Osteocyte (in vitro differentiated cells): Measurements from ENCODE around the gene FAM219B. TPM values are rescaled to one million over a fixed set of nuclear protein-coding genes. Genes with fewer than 3 reads are reported as not detected.

Source experiments
- DNase-seq: peaks from one replicate; pipeline ENCODE4 v3.0.0; 2021; ENCODE audit warnings: mixed read lengths; ENCODE audit not compliant: unreplicated experiment; ENCODE audit errors: extremely low spot score
- H3K27ac Mint-ChIP-seq: one replicate; pipeline ENCODE4 v1.8.0; 2021; ENCODE audit warnings: mild to moderate bottlenecking, mixed read lengths; ENCODE audit not compliant: unreplicated experiment
- H3K27me3 Mint-ChIP-seq: one replicate; pipeline ENCODE4 v1.8.0; 2021; ENCODE audit warnings: mixed read lengths; ENCODE audit not compliant: unreplicated experiment
- H3K36me3 Mint-ChIP-seq: one replicate; pipeline ENCODE4 v1.8.0; 2021; ENCODE audit warnings: mixed read lengths; ENCODE audit not compliant: unreplicated experiment
- H3K4me1 Mint-ChIP-seq: one replicate; pipeline ENCODE4 v1.8.0; 2021; ENCODE audit warnings: mixed read lengths; ENCODE audit not compliant: unreplicated experiment
- H3K4me3 Mint-ChIP-seq: one replicate; pipeline ENCODE4 v1.8.0; 2021; ENCODE audit warnings: mild to moderate bottlenecking, moderate library complexity, mixed read lengths; ENCODE audit not compliant: unreplicated experiment
- H3K9me3 Mint-ChIP-seq: one replicate; pipeline ENCODE4 v1.8.0; 2021; ENCODE audit warnings: mixed read lengths; ENCODE audit not compliant: unreplicated experiment
- total RNA-seq: library from RNA; stranded (reverse); gene quantifications from 2 replicates; pipeline ENCODE4 v1.2.1, GENCODE V29; 2021
- TF ChIP-seq, protein P1 (sequence below): fragments of 200-600 bp; sonication (generic); IDR thresholded peaks from 2 replicates; pipeline ENCODE4 v1.5.0; 2021; ENCODE audit warnings: antibody characterized with exemption, mild to moderate bottlenecking, moderate library complexity

The FAM219B gene
- total RNA-seq, 1 donor from 2014 or later, result 70.4 TPM

DNA sequence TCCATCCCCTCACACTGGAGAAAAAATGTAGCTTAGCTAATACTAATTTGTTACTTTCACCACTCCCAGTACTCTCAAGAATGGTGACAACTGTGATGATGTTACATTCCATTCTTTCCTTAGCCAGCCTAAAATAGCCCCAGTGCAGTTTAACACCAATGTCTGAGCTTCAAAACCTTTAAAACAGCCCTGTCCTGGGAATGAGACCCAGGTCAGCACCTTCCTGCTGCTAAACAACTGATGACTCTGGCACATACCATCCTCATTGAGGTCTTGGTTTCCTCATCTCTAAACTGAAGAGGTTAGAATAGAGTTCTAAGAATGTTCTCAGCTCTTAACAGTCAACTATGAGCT lies 37.3 kb downstream of the FAM219B start:
- Mint-ChIP-seq H3K9me3 (no peaks in the 10 kb centered on the region), H3K27ac (peak overlapping the region; percentile 87), H3K27me3 (no peaks in the 10 kb centered on the region), H3K4me3 (no peak overlapping the region), H3K4me1 (peaks cover 62% of the 10 kb centered on the region), H3K36me3 (peaks cover 10% of the 10 kb centered on the region)
- TF ChIP-seq, protein P1, sequence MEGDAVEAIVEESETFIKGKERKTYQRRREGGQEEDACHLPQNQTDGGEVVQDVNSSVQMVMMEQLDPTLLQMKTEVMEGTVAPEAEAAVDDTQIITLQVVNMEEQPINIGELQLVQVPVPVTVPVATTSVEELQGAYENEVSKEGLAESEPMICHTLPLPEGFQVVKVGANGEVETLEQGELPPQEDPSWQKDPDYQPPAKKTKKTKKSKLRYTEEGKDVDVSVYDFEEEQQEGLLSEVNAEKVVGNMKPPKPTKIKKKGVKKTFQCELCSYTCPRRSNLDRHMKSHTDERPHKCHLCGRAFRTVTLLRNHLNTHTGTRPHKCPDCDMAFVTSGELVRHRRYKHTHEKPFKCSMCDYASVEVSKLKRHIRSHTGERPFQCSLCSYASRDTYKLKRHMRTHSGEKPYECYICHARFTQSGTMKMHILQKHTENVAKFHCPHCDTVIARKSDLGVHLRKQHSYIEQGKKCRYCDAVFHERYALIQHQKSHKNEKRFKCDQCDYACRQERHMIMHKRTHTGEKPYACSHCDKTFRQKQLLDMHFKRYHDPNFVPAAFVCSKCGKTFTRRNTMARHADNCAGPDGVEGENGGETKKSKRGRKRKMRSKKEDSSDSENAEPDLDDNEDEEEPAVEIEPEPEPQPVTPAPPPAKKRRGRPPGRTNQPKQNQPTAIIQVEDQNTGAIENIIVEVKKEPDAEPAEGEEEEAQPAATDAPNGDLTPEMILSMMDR, result no peak
- no peak for DNase-seq

DNA sequence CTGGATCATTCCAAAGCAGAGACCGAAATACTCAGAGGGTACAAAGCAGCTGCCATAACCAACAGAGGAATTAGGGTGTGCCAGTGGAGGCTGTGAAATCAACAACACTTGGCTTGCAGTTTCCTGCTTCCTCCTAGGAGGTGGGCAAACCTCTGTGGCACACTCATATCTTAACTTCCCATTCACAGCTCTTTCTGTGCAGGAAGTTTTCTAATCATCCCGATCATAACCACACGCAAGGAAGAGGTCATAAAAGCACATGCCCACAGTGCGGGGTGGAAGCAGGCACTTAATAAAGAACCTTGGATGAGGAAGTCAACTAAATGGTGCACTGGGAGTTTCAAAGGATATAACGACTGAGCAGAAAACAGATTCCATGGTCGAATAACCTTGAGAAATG lies 38.6 kb downstream of the FAM219B start:
- peak overlapping the region; percentile 28 for H3K27ac Mint-ChIP-seq
- no peak for DNase-seq
- peaks cover 59% of the 10 kb centered on the region for H3K4me1 Mint-ChIP-seq
- TF ChIP-seq, protein P1, result no peak
- H3K9me3 Mint-ChIP-seq, result no peaks in the 10 kb centered on the region
- no peaks in the 10 kb centered on the region for H3K27me3 Mint-ChIP-seq
- peaks cover 12% of the 10 kb centered on the region for H3K36me3 Mint-ChIP-seq
- no peak overlapping the region for H3K4me3 Mint-ChIP-seq

DNA sequence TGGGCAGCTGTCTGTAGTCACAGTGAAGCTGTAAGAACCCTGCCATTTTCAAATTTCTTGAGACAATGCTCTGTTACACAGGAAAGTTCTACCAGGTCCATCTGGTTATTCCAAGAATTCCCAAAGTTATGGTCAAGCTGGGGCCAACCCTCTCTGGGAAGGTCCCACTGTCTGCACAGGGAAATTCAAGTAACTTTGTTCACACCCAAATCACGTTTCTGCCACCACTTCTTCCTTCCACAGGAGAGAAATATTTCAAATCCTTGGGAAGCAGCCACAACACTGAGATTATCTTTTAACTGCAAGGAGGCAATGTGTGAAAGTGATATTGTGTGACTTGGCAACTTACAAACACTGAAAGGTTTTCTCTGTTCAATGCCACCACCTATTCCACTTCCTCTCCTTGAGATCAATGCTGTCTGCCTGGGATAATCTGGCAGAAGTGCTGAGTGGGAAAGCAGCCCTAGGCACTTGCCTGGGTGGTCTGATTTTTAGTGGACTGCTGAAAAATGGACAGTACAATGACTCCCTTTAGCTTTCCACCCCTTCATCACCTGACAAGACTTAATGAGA lies 39.1 kb downstream of the FAM219B start:
- TF ChIP-seq, protein P1, result no peak
- DNase-seq, result no peak
- Mint-ChIP-seq H3K27me3 (no peaks in the 10 kb centered on the region), H3K4me3 (no peak overlapping the region), H3K27ac (peak overlapping the region; percentile 56), H3K36me3 (peaks cover 12% of the 10 kb centered on the region), H3K9me3 (no peaks in the 10 kb centered on the region), H3K4me1 (peaks cover 55% of the 10 kb centered on the region)

DNA sequence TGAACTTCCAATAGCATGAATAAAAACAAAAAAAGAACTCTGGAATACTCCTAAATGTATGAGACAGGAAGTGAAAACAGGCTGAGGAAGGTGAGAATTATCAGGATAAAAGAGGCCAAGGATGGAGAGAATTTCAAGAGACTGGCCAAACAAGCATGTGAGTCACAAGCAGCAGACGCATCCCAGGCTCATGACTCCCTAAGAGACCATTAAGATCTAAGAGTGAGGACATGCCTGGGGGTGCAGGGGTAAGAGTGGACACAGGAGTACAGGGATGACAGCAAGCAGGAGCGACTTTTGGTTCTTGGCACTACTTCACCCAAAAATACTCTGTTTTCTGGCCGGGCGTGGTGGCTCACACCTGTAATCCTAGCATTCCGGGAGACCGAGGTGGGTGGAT lies 40.6 kb downstream of the FAM219B start:
- no peaks in the 10 kb centered on the region for H3K27me3 Mint-ChIP-seq
- peaks cover 46% of the 10 kb centered on the region for H3K4me1 Mint-ChIP-seq
- no peaks in the 10 kb centered on the region for H3K9me3 Mint-ChIP-seq
- DNase-seq, result no peak
- TF ChIP-seq, protein P1, result no peak
- peak overlapping the region; percentile 31 for H3K27ac Mint-ChIP-seq
- H3K36me3 Mint-ChIP-seq, result peaks cover 12% of the 10 kb centered on the region
- H3K4me3 Mint-ChIP-seq, result no peak overlapping the region

DNA sequence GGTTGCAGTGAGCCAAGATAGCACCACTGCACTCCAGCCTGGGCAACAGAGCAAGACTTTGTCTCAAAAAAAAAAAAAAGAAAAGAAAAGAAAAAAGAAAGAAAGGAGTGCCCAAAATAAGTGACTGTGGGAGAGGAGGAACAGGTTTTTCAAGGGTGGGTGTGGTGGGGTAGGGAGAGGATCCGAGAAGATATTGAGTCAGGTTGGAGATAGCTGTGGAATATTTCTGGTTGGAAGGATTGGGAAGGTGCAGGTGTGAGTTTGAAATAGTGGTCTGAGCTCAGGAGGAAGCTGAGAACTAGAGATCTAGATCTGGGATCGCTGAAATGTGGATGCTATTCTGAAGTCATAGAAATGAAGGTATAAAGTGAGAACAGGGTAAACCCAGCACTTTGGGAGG lies 41.3 kb downstream of the FAM219B start:
- TF ChIP-seq, protein P1, result no peak
- H3K9me3 Mint-ChIP-seq, result no peaks in the 10 kb centered on the region
- H3K4me1 Mint-ChIP-seq, result peaks cover 38% of the 10 kb centered on the region
- H3K4me3 Mint-ChIP-seq, result no peak overlapping the region
- H3K36me3 Mint-ChIP-seq, result peaks cover 12% of the 10 kb centered on the region
- no peak for DNase-seq
- no peak overlapping the region for H3K27ac Mint-ChIP-seq
- H3K27me3 Mint-ChIP-seq, result no peaks in the 10 kb centered on the region
